ENCODE measurements around the gene FRA10AC1. TPM values are rescaled to one million over a fixed set of nuclear protein-coding genes. Genes with fewer than 3 reads are reported as not detected.

FRA10AC1 gene
- total and polyA plus RNA-seq, 10 of the 15 experiments (the other 5 are each of a cell fraction or from before 2014, with no cell fraction given) = 5.3 to 18.1 (median 9.9) TPM

GRCh38 chr10:93670372-93670771 is 32.0 kb downstream of the FRA10AC1 start:
- no TSS peak for BruUV-seq (replicated peaks)
- Histone ChIP-seq H3K36me3 (ENCODE audit: control insufficient read depth in 2 of 2, insufficient read depth in 2 of 2, low read length in 1 of 2) (peaks cover 0 to 5% of the 10 kb centered on the region in 2 experiments; a peak in 1 of 4 replicates), H3K4me1 (ENCODE audit: control insufficient read depth, insufficient read depth, low read length) (no peaks in the 10 kb centered on the region), H3K9ac (ENCODE audit: control insufficient read depth, insufficient read depth, low read length) (no peak overlapping the region), H3K4me2 (ENCODE audit: control insufficient read depth, insufficient read depth) (no peak overlapping the region), H4K20me1 (ENCODE audit: control insufficient read depth, insufficient read depth) (no peaks in the 10 kb centered on the region), H2AFZ (ENCODE audit: control insufficient read depth, low read depth, low read length) (no peak overlapping the region), H3K9me3 (replicated peaks; ENCODE audit: control insufficient read depth, insufficient read depth, low read length) (no peaks in the 10 kb centered on the region), H3K27me3 (replicated peaks in 1 of 2; ENCODE audit: control insufficient read depth in 2 of 2, insufficient read depth in 2 of 2, low read length in 1 of 2) (no peaks in the 10 kb centered on the region), H3K79me2 (ENCODE audit: control insufficient read depth, insufficient read depth, low read length) (no peaks in the 10 kb centered on the region), H3K27ac (ENCODE audit: control insufficient read depth, insufficient read depth) (no peak overlapping the region), H3K4me3 (no peak overlapping the region)
- intact Hi-C loops (cut with micrococcal nuclease; ENCODE audit: unreplicated experiment) (no loop called here), in situ Hi-C loops (cut with MboI) (no loop called here)
- ChIA-PET SMC1A (ENCODE audit: uncharacterized antibody, unreplicated experiment) (interaction anchor here (0.8 to 1.6 kb wide), 5 partner anchors 10 to 145 kb away, joined by 3 to 5 read pairs (median 4); no protein-coding TSS in a partner anchor), RAD21 (ENCODE audit: unreplicated experiment) (no interaction called here), POLR2A (interaction anchor here (0.6 kb wide), 1 partner anchor 14 kb away, joined by 5 read pairs; no protein-coding TSS in a partner anchor), CTCF (interaction anchor here (1.1 to 1.8 kb wide), 4 partner anchors 9 to 37 kb away, joined by 3 to 14 read pairs (median 4); no protein-coding TSS in a partner anchor)
- ATAC-seq = no peak
- no peak for FAIRE-seq
- DNase-seq (ENCODE audit: low read depth, low spot score) = no peak
- TF ChIP-seq HDGF (IDR thresholded peaks at IDR 0.05) (no peak), MEF2B (IDR thresholded peaks at IDR 0.05; ENCODE audit: partially characterized antibody, poor library complexity, severe bottlenecking) (no peak), BCL3 (IDR thresholded peaks at IDR 0.05; ENCODE audit: borderline replicate concordance, insufficient read depth, low read depth, low read length, poor library complexity, severe bottlenecking) (no peak), CEBPZ (IDR thresholded peaks at IDR 0.05; ENCODE audit: low read depth, low read length) (no peak), RELA (IDR thresholded peaks at IDR 0.05; ENCODE audit: borderline replicate concordance, partially characterized antibody) (no peak), CEBPB (IDR thresholded peaks at IDR 0.05; ENCODE audit: borderline replicate concordance in 1 of 2, low read depth in 2 of 2, low read length in 2 of 2) (no peak), HDAC2 (IDR thresholded peaks at IDR 0.05) (no peak), CUX1 (IDR thresholded peaks at IDR 0.05; ENCODE audit: insufficient replicate concordance, low read depth, low read length) (no peak), EGR1 (IDR thresholded peaks at IDR 0.05; ENCODE audit: borderline replicate concordance in 1 of 2, low read depth in 2 of 2, low read length in 2 of 2) (no peak), POLR2AphosphoS2 (IDR thresholded peaks at IDR 0.05; ENCODE audit: low read depth, low read length) (no peak), SIN3A (IDR thresholded peaks at IDR 0.05; ENCODE audit: low read depth, low read length) (no peak), POLR2AphosphoS5 (IDR thresholded peaks at IDR 0.05; ENCODE audit: low read length) (no peak), POLR2A (IDR thresholded peaks at IDR 0.05; ENCODE audit: low read depth, low read length) (no peak), SUZ12 (IDR thresholded peaks at IDR 0.05; ENCODE audit: unreplicated experiment) (no peak)
